ENCODE data around the gene CFAP58.

Gene CFAP58

DNA sequence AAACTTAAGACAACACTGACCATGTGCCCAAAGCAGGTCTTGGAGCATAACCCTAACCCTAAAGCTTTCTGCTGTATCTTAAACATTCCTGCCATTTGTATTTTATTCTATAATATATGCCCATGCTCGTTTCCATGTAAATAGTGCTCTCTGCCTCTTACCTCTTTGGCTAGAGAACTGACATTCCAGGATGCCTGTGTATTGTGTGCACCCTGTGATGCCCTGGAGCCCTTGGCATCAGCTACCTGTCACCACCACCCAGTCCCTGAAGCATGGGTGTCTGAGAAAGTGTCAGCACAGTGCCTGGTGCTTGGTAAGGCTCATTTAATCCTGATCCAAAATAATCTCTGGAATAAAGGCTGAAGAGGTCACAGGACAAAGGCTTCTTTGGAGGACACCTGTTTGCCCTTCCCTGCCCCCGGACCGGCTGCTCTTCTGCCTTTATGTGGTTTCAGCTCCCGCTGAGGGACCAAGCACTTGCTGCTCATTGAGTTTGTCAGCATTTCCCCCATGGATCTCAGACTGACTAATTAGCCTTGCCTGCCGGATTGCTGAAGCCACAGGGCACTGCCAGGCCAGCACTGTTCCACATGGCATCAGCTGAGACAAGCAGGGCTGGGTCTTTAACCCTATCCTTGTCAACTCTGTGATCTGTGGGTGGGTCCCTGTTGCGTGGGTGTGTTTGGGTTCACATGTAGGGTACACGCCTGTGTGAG, 148.4 kb downstream of the CFAP58 start:
- CTCF ChIA-PET = no interaction called here
- DNase-seq (ENCODE audit: extremely low spot score) = no peak
- TF ChIP-seq, protein P1, sequence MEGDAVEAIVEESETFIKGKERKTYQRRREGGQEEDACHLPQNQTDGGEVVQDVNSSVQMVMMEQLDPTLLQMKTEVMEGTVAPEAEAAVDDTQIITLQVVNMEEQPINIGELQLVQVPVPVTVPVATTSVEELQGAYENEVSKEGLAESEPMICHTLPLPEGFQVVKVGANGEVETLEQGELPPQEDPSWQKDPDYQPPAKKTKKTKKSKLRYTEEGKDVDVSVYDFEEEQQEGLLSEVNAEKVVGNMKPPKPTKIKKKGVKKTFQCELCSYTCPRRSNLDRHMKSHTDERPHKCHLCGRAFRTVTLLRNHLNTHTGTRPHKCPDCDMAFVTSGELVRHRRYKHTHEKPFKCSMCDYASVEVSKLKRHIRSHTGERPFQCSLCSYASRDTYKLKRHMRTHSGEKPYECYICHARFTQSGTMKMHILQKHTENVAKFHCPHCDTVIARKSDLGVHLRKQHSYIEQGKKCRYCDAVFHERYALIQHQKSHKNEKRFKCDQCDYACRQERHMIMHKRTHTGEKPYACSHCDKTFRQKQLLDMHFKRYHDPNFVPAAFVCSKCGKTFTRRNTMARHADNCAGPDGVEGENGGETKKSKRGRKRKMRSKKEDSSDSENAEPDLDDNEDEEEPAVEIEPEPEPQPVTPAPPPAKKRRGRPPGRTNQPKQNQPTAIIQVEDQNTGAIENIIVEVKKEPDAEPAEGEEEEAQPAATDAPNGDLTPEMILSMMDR (IDR thresholded peaks at IDR 0.05; ENCODE audit: control extremely low read depth, extremely low read depth, low read depth, missing control alignments) = no peak
- POLR2A ChIA-PET = no interaction called here

DNA sequence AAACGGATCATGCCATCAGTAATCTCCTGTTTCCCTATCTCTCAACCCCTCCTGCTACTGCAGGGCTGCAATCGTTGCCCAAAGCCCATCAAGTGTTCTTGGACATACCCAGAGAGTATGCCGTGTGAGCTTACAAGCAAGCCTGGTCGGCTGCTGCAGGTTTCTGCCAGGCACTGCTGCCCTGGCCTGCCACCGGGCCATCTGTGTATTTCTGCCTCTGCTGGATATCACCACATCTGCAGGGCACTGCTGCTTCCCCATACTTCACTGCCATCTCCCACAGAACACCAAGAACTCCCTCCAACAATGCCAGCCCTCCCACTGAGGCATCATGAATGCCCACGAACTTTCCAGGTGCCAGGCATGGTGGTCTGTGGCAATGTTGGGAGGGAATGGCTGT, 149.3 kb downstream of the CFAP58 start:
- no peak for DNase-seq (ENCODE audit: extremely low spot score)
- ChIA-PET CTCF (interaction anchor here (1.2 kb wide), 1 partner anchor 15 kb away, joined by 4 read pairs; no protein-coding TSS in a partner anchor), POLR2A (no interaction called here)
- TF ChIP-seq, protein P1 (IDR thresholded peaks at IDR 0.05; ENCODE audit: control extremely low read depth, extremely low read depth, low read depth, missing control alignments) = no peak

Data from GM10248 (cell line).